HEK293 (cell line): ENCODE measurements around the gene DDX55.
"Not testable (repeated sequence)": the region's sequence is repeated elsewhere in the genome, so short reads cannot be mapped to it uniquely, and the experiment has no call there.

Experiments
- CTCF ChIA-PET: fragments of 350-600 bp; formaldehyde crosslinking; extraction: SDS; loops from one replicate; lab custom pipeline; 2021; ENCODE audit warnings: antibody characterized with exemption; lab: Yijun Ruan, JAX
- POLR2A ChIA-PET: fragments of 300-600 bp; formaldehyde crosslinking; extraction: SDS; loops from one replicate; lab custom pipeline; 2020; ENCODE audit warnings: antibody characterized with exemption, inconsistent platforms; lab: Yijun Ruan, JAX
- H3K27ac ChIP-seq: fragments of 200-500 bp; sonication (Bioruptor generic); 2 replicates; pipeline ENCODE4 v1.5.1; 2014; ENCODE audit warnings: low read depth, low read length, control low read depth, inconsistent platforms; ENCODE audit errors: extremely low read depth
- H3K36me3 ChIP-seq, 2 experiments: fragments of 200-500 bp in 1 of 2; sonication (Bioruptor generic) in 1 of 2; 1 replicate in 1 of 2; 2 replicates in 1 of 2; pipeline ENCODE4 v1.5.1; 2014 to 2017; ENCODE audit warnings: inconsistent platforms in 2 of 2, low read length in 2 of 2; ENCODE audit not compliant: control insufficient read depth in 2 of 2, insufficient read depth in 1 of 2
- H3K4me1 ChIP-seq: fragments of 200-500 bp; sonication (Bioruptor generic); 2 replicates; pipeline ENCODE4 v1.5.1; 2014; ENCODE audit warnings: mild to moderate bottlenecking, low read length, inconsistent platforms; ENCODE audit not compliant: control insufficient read depth, insufficient read depth
- H3K4me3 ChIP-seq: 2 replicates; pipeline ENCODE4 v1.5.1; 2011; ENCODE audit warnings: low read depth, mild to moderate bottlenecking, control low read depth, low read length, moderate library complexity
- H3K9me3 ChIP-seq: fragments of 200-500 bp; sonication (Bioruptor generic); 2 replicates; pipeline ENCODE4 v1.5.1; 2014; ENCODE audit warnings: low read depth, low read length, inconsistent platforms; ENCODE audit not compliant: control insufficient read depth, insufficient read depth
- EGR2 ChIP-seq: fragments of 450-650 bp; formaldehyde crosslinking; IDR thresholded peaks from 2 replicates; pipeline ENCODE4 v1.5.1; 2016; ENCODE audit warnings: low read depth, missing biosample characterization, missing genetic modification characterization
- HOXA7 ChIP-seq: sonication (generic); formaldehyde crosslinking; IDR thresholded peaks from 2 replicates; pipeline ENCODE4 v1.8.1; 2022; ENCODE audit warnings: missing genetic modification reagents, borderline replicate concordance
- KLF7 ChIP-seq: fragments of 450-650 bp; formaldehyde crosslinking; IDR thresholded peaks from 2 replicates; pipeline ENCODE4 v1.5.1; 2016; ENCODE audit warnings: missing biosample characterization, missing genetic modification characterization, borderline replicate concordance
- KLF8 ChIP-seq: fragments of 450-650 bp; formaldehyde crosslinking; IDR thresholded peaks from 2 replicates; pipeline ENCODE4 v1.5.1; 2016; ENCODE audit warnings: missing biosample characterization, missing genetic modification characterization
- KLF9 ChIP-seq: fragments of 450-650 bp; formaldehyde crosslinking; IDR thresholded peaks from 2 replicates; pipeline ENCODE4 v1.5.1; 2016; ENCODE audit warnings: missing biosample characterization, missing genetic modification characterization, low read depth
- PATZ1 ChIP-seq: fragments of 450-650 bp; formaldehyde crosslinking; IDR thresholded peaks from 2 replicates; pipeline ENCODE4 v1.5.1; 2016; ENCODE audit warnings: missing biosample characterization, missing genetic modification characterization
- RBAK ChIP-seq: fragments of 450-650 bp; formaldehyde crosslinking; IDR thresholded peaks from 2 replicates; pipeline ENCODE4 v1.5.1; 2016; ENCODE audit warnings: missing biosample characterization, missing genetic modification characterization
- ZBTB26 ChIP-seq: fragments of 450-650 bp; formaldehyde crosslinking; optimal IDR thresholded peaks from 2 replicates; pipeline ENCODE3; 2016; ENCODE audit warnings: missing biosample characterization, mild to moderate bottlenecking, missing genetic modification characterization
- ZFP3 ChIP-seq: fragments of 450-650 bp; formaldehyde crosslinking; IDR thresholded peaks from 2 replicates; pipeline ENCODE4 v1.5.1; 2016; ENCODE audit warnings: low read depth, missing biosample characterization, missing genetic modification characterization
- ZNF121 ChIP-seq: fragments of 450-650 bp; formaldehyde crosslinking; IDR thresholded peaks from 2 replicates; pipeline ENCODE4 v1.5.1; 2016; ENCODE audit warnings: missing biosample characterization, missing genetic modification characterization
- ZNF175 ChIP-seq: fragments of 450-650 bp; formaldehyde crosslinking; IDR thresholded peaks from 2 replicates; pipeline ENCODE4 v1.5.1; 2016; ENCODE audit warnings: missing biosample characterization, missing genetic modification characterization
- ZNF214 ChIP-seq: fragments of 450-650 bp; formaldehyde crosslinking; IDR thresholded peaks from 2 replicates; pipeline ENCODE4 v1.5.1; 2017; ENCODE audit warnings: missing biosample characterization, mild to moderate bottlenecking, missing genetic modification characterization, borderline replicate concordance
- ZNF324 ChIP-seq: fragments of 450-650 bp; formaldehyde crosslinking; IDR thresholded peaks from 2 replicates; pipeline ENCODE4 v1.5.1; 2016; ENCODE audit warnings: missing biosample characterization, missing genetic modification characterization
- ZNF362 ChIP-seq: fragments of 450-650 bp; formaldehyde crosslinking; IDR thresholded peaks from 2 replicates; pipeline ENCODE4 v1.5.1; 2016; ENCODE audit warnings: missing biosample characterization, missing genetic modification characterization
- ZNF366 ChIP-seq: fragments of 450-650 bp; formaldehyde crosslinking; conservative IDR thresholded peaks from 2 replicates; pipeline ENCODE4 v1.5.1; 2016; ENCODE audit warnings: missing biosample characterization, missing genetic modification characterization
- ZNF394 ChIP-seq: fragments of 450-650 bp; formaldehyde crosslinking; IDR thresholded peaks from 2 replicates; pipeline ENCODE4 v1.5.1; 2016; ENCODE audit warnings: missing biosample characterization, missing genetic modification characterization, mild to moderate bottlenecking, moderate library complexity, borderline replicate concordance
- ZNF488 ChIP-seq: fragments of 450-650 bp; formaldehyde crosslinking; IDR thresholded peaks from 2 replicates; pipeline ENCODE4 v1.5.1; 2016; ENCODE audit warnings: missing biosample characterization, missing genetic modification characterization

The DDX55 gene

GRCh38 chr12:123576611-123577010, 25.3 kb upstream of the DDX55 start (continued):
- TF ChIP-seq EGR2 (tag by site-specific recombination) (no peak), PATZ1 (no peak), KLF9 (tag by site-specific recombination) (no peak), ZNF324 (no peak), ZNF175 (tag by site-specific recombination) (no peak), KLF7 (no peak), KLF8 (tag by site-specific recombination) (no peak), RBAK (tag by site-specific recombination) (no peak), ZNF362 (no peak), HOXA7 (CRISPR knock-in tag) (no peak), ZBTB26 (no peak)

- Histone ChIP-seq H3K9me3 (no peaks in the 10 kb centered on the region), H3K27ac (no peak overlapping the region), H3K4me3 (no peak overlapping the region), H3K4me1 (no peaks in the 10 kb centered on the region), H3K36me3 (peaks cover 0 to 3% of the 10 kb centered on the region in 2 experiments; a peak in 2 of 3 replicates)
- POLR2A ChIA-PET = interaction anchor here (0.6 kb wide), 1 partner anchor 24 kb away, joined by 3 read pairs; no protein-coding TSS in a partner anchor
- TF ChIP-seq ZNF214 (tag by site-specific recombination) (no peak), ZNF488 (tag by site-specific recombination) (no peak), ZNF366 (tag by site-specific recombination) (no peak), ZFP3 (tag by site-specific recombination) (no peak), ZNF394 (tag by site-specific recombination) (no peak)
- CTCF ChIA-PET = no interaction called here
These were observed 23.7 kb upstream of the DDX55 start for GRCh38 chr12:123578243-123578642.

GRCh38 chr12:123578829-123579228, 23.1 kb upstream of the DDX55 start:
- H3K27ac ChIP-seq, H3K9me3 ChIP-seq, H3K36me3 ChIP-seq, H3K4me1 ChIP-seq, H3K4me3 ChIP-seq: not testable (repeated sequence)
- ChIA-PET CTCF (interaction anchor here (0.6 kb wide), 2 partner anchors 345 to 719 kb away, joined by 3 read pairs; partner anchors contain the start of gene MTRFR), POLR2A (interaction anchor here (0.7 to 1.0 kb wide), 3 partner anchors 9 to 39 kb away, joined by 3 to 7 read pairs (median 4); no protein-coding TSS in a partner anchor)
- TF ChIP-seq ZNF121 (tag by site-specific recombination) = peak; percentile 93
